Measurements from ENCODE around the gene RARS1.

RARS1 gene

GRCh38 chr5:168486136-168486879 lies at the start of gene RARS1:
Gene RARS1, plus strand, starts transcription at chr5:168486471. Its CDS starts 28 bp downstream, at chr5:168486499.
- TF ChIP-seq CTCF (IDR thresholded peaks at IDR 0.05; ENCODE audit: borderline replicate concordance, insufficient read depth, low read depth, low read length): peak; percentile 97
- H3K4me3 ChIP-seq (ENCODE audit: low read depth, low read length): peak within 1 kb of the TSS; percentile 93

GRCh38 chr5:168438349-168438748 lies 47.9 kb upstream of the RARS1 start:
- H3K4me3 ChIP-seq (ENCODE audit: low read depth, low read length): no peak overlapping the region
- TF ChIP-seq CTCF (IDR thresholded peaks at IDR 0.05; ENCODE audit: borderline replicate concordance, insufficient read depth, low read depth, low read length): no peak

GRCh38 chr5:168443533-168443932 lies 42.7 kb upstream of the RARS1 start:
- H3K4me3 ChIP-seq (ENCODE audit: low read depth, low read length): no peak overlapping the region
- no peak for TF ChIP-seq CTCF (IDR thresholded peaks at IDR 0.05; ENCODE audit: borderline replicate concordance, insufficient read depth, low read depth, low read length)

- no peak for TF ChIP-seq CTCF (IDR thresholded peaks at IDR 0.05; ENCODE audit: borderline replicate concordance, insufficient read depth, low read depth, low read length)
- no peak overlapping the region for H3K4me3 ChIP-seq (ENCODE audit: low read depth, low read length)
These were observed 42.1 kb upstream of the RARS1 start for GRCh38 chr5:168443950-168444700.

- no peak for TF ChIP-seq CTCF (IDR thresholded peaks at IDR 0.05; ENCODE audit: borderline replicate concordance, insufficient read depth, low read depth, low read length)
These were observed 39.2 kb upstream of the RARS1 start for GRCh38 chr5:168446983-168447619.

GRCh38 chr5:168447808-168448207 lies 38.5 kb upstream of the RARS1 start:
- no peak overlapping the region for H3K4me3 ChIP-seq (ENCODE audit: low read depth, low read length)
- TF ChIP-seq CTCF (IDR thresholded peaks at IDR 0.05; ENCODE audit: borderline replicate concordance, insufficient read depth, low read depth, low read length): no peak

More at GRCh38 chr5:168446983-168447619, 39.2 kb upstream of the RARS1 start:
- no peak overlapping the region for H3K4me3 ChIP-seq (ENCODE audit: low read depth, low read length)
